ENCODE measurements around the gene VRK1. TPM values are rescaled to one million over a fixed set of nuclear protein-coding genes. Genes with fewer than 3 reads are reported as not detected.

Gene VRK1
- total and polyA plus RNA-seq, 8 donors, result 1.2 to 45.7 (median 10.6) TPM; not detected in 1

DNA sequence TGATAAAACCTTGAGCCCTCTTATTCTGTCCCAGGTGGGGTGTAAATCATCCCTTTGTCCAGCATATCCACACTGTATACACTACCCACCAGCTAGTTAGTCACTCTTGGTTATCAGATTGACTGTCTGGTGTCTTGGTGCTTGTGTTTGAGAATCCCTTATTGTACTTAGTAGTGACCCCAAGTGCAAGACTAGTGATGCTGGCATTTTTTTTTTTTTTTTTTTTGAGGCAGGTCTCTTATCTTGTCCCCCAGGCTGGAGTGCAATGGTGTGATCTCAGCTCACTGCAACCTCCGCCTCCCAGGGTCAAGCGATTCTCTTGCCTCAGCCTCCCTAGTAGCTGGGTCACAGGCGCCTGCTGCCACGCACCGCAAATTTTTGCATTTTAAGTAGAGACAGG is 5.8 kb downstream of the VRK1 start:
- no peaks in the 10 kb centered on the region for H3K9me3 ChIP-seq
- no peaks in the 10 kb centered on the region for H3K27me3 ChIP-seq
- intact Hi-C loops (cut with DNase I; ENCODE audit: low total_unique reads), result no loop called here
- TF ChIP-seq EP300 (IDR thresholded peaks at IDR 0.05) (no peak), POLR2AphosphoS5 (IDR thresholded peaks at IDR 0.05) (no peak), POLR2A (IDR thresholded peaks at IDR 0.05) (no peak), CTCF (IDR thresholded peaks at IDR 0.05) (no peak)
- WGBS, 5 donors, result 94 to 99% (median 97%) methylated on average over 5 of the region's 5 CpGs
- H3K4me3 ChIP-seq, result no peak overlapping the region
- peaks cover 4 to 17% (median 7%) of the 10 kb centered on the region in 4 donors for H3K4me1 ChIP-seq
- H3K36me3 ChIP-seq, result no peaks in the 10 kb centered on the region
- no peak overlapping the region for H3K27ac ChIP-seq
- no peak for DNase-seq

GRCh38 chr14:96803958-96804357 is 6.8 kb downstream of the VRK1 start:
- TF ChIP-seq POLR2AphosphoS5 (IDR thresholded peaks at IDR 0.05) (no peak), EP300 (IDR thresholded peaks at IDR 0.05) (no peak), POLR2A (IDR thresholded peaks at IDR 0.05) (no peak), CTCF (IDR thresholded peaks at IDR 0.05) (no peak)
- H3K27ac ChIP-seq, result no peak overlapping the region
- H3K9me3 ChIP-seq, result no peaks in the 10 kb centered on the region
- DNase-seq, result no peak
- H3K36me3 ChIP-seq, result no peaks in the 10 kb centered on the region
- no peak overlapping the region for H3K4me3 ChIP-seq
- intact Hi-C loops (cut with DNase I; ENCODE audit: low total_unique reads), result no loop called here
- H3K4me1 ChIP-seq, result peaks cover 0 to 7% (median 2%) of the 10 kb centered on the region in 4 donors
- 66 to 89% (median 81%) methylated on average over 2 of the region's 2 CpGs for WGBS, 5 donors
- no peaks in the 10 kb centered on the region for H3K27me3 ChIP-seq

- Histone ChIP-seq H3K36me3 (no peaks in the 10 kb centered on the region), H3K4me3 (no peak overlapping the region), H3K9me3 (no peaks in the 10 kb centered on the region), H3K27ac (no peak overlapping the region), H3K27me3 (no peaks in the 10 kb centered on the region), H3K4me1 (peaks cover 0 to 3% (median 0%) of the 10 kb centered on the region in 4 donors)
- intact Hi-C loops (cut with DNase I; ENCODE audit: low total_unique reads), result no loop called here
- DNase-seq, result no peak
- TF ChIP-seq CTCF (IDR thresholded peaks at IDR 0.05) (no peak), POLR2A (IDR thresholded peaks at IDR 0.05) (no peak), POLR2AphosphoS5 (IDR thresholded peaks at IDR 0.05) (no peak), EP300 (IDR thresholded peaks at IDR 0.05) (no peak)
- WGBS, 5 donors, result 76 to 87% (median 81%) methylated on average over 5 of the region's 5 CpGs
Measured at GRCh38 chr14:96804895-96805294, 7.7 kb downstream of the VRK1 start.

- H3K27ac ChIP-seq, result no peak overlapping the region
- TF ChIP-seq EP300 (IDR thresholded peaks at IDR 0.05) (no peak), POLR2A (IDR thresholded peaks at IDR 0.05) (no peak), POLR2AphosphoS5 (IDR thresholded peaks at IDR 0.05) (no peak), CTCF (IDR thresholded peaks at IDR 0.05) (no peak)
- WGBS, 5 donors, result 63 to 82% (median 65%) methylated on average over 4 of the region's 4 CpGs
- intact Hi-C loops (cut with DNase I; ENCODE audit: low total_unique reads), result no loop called here
- H3K4me1 ChIP-seq, result peaks cover 0 to 3% (median 0%) of the 10 kb centered on the region in 4 donors
- no peaks in the 10 kb centered on the region for H3K36me3 ChIP-seq
- H3K27me3 ChIP-seq, result no peaks in the 10 kb centered on the region
- DNase-seq, result no peak
- no peak overlapping the region for H3K4me3 ChIP-seq
- no peaks in the 10 kb centered on the region for H3K9me3 ChIP-seq
Measured at GRCh38 chr14:96805956-96806355, 8.8 kb downstream of the VRK1 start.

Measured in stomach (tissue), 9 donors.